NB4 (cell line): Measurements from ENCODE around the gene ANKRD55.

Source experiments
- POLR2A ChIP-seq: IDR thresholded peaks from 2 replicates; pipeline ENCODE4 v1.6.1; 2011; ENCODE audit warnings: mild to moderate bottlenecking; ENCODE audit not compliant: insufficient read length; ENCODE audit errors: extremely low read depth
- TF ChIP-seq, protein P1 (sequence below): IDR thresholded peaks from one replicate; pipeline ENCODE4 v1.5.1; 2012; ENCODE audit warnings: low read depth, low read length
- TF ChIP-seq, protein P2 (sequence below): IDR thresholded peaks from 2 replicates; pipeline ENCODE4 v1.6.1; 2011; ENCODE audit warnings: low read depth, low read length

DNA sequence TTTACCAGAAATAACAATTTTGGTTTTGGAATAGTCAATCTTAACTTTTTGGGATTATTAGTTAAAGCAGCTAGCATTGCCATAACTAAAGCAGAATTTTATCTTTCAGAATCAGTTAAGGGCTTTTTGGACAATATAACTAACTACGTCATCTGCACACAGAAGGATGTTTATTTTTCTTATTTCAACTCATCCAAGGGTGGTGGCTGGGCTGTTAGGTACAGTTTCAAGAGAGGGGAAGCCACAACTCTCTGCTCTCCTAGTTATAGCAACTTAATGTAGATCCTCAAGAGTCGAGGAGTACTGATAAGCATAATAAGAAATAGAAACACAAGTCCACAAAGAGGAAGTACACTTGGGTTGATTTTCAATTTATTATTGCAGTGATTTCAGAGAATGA lies 65.6 kb downstream of the ANKRD55 start:
- TF ChIP-seq, protein P1, sequence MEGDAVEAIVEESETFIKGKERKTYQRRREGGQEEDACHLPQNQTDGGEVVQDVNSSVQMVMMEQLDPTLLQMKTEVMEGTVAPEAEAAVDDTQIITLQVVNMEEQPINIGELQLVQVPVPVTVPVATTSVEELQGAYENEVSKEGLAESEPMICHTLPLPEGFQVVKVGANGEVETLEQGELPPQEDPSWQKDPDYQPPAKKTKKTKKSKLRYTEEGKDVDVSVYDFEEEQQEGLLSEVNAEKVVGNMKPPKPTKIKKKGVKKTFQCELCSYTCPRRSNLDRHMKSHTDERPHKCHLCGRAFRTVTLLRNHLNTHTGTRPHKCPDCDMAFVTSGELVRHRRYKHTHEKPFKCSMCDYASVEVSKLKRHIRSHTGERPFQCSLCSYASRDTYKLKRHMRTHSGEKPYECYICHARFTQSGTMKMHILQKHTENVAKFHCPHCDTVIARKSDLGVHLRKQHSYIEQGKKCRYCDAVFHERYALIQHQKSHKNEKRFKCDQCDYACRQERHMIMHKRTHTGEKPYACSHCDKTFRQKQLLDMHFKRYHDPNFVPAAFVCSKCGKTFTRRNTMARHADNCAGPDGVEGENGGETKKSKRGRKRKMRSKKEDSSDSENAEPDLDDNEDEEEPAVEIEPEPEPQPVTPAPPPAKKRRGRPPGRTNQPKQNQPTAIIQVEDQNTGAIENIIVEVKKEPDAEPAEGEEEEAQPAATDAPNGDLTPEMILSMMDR: no peak
- TF ChIP-seq, protein P2, sequence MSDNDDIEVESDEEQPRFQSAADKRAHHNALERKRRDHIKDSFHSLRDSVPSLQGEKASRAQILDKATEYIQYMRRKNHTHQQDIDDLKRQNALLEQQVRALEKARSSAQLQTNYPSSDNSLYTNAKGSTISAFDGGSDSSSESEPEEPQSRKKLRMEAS: no peak
- TF ChIP-seq POLR2A: no peak
